Astrocyte (in vitro differentiated cells and primary cell): ENCODE data around the gene SRBD1. TPM values are rescaled to one million over a fixed set of nuclear protein-coding genes. Genes with fewer than 3 reads are reported as not detected.

Source experiments
- DNase-seq: peaks from one replicate; pipeline ENCODE4 v3.0.0-alpha.2; 2010; ENCODE audit warnings: low read depth
- FAIRE-seq: peaks from 2 replicates; lab custom pipeline; 2011; peaks lifted over from hg19 to GRCh38; lab: Jason Lieb, UNC
- H2AFZ ChIP-seq: 2 replicates; pipeline ENCODE4 v1.6.0; 2012; ENCODE audit warnings: low read depth, low read length, inconsistent platforms
- H3K27ac ChIP-seq: 2 replicates; pipeline ENCODE4 v1.5.1; 2011; ENCODE audit warnings: low read depth, low read length, inconsistent platforms
- H3K27me3 ChIP-seq: 2 replicates; pipeline ENCODE4 v1.6.0; 2011; ENCODE audit warnings: low read length, inconsistent platforms; ENCODE audit not compliant: insufficient read depth
- H3K36me3 ChIP-seq: 2 replicates; pipeline ENCODE4 v1.5.1; 2011; ENCODE audit warnings: low read length, inconsistent platforms; ENCODE audit not compliant: insufficient read depth
- H3K4me1 ChIP-seq: 2 replicates; pipeline ENCODE4 v1.5.1; 2011; ENCODE audit warnings: low read length, inconsistent platforms; ENCODE audit not compliant: insufficient read depth
- H3K4me2 ChIP-seq: 2 replicates; pipeline ENCODE4 v1.6.0; 2012; ENCODE audit warnings: low read length, inconsistent platforms
- H3K4me3 ChIP-seq: 2 replicates; pipeline ENCODE4 v1.5.1; 2011; ENCODE audit warnings: low read depth, mild to moderate bottlenecking, low read length, inconsistent platforms; ENCODE audit not compliant: insufficient read depth
- H3K79me2 ChIP-seq: 2 replicates; pipeline ENCODE4 v1.6.0; 2012; ENCODE audit warnings: mild to moderate bottlenecking, low read length, inconsistent platforms; ENCODE audit not compliant: insufficient read depth
- H3K9ac ChIP-seq: 2 replicates; pipeline ENCODE4 v1.6.0; 2012; ENCODE audit warnings: mild to moderate bottlenecking, low read length, inconsistent platforms
- H3K9me3 ChIP-seq: 2 replicates; pipeline ENCODE4 v1.5.1; 2012; ENCODE audit warnings: low read depth, mild to moderate bottlenecking, low read length, inconsistent platforms; ENCODE audit not compliant: insufficient read depth
- H4K20me1 ChIP-seq: 2 replicates; pipeline ENCODE4 v1.6.0; 2012; ENCODE audit warnings: low read length, inconsistent platforms; ENCODE audit not compliant: insufficient read depth
- H3K27ac Mint-ChIP-seq: one replicate; pipeline ENCODE4 v1.8.0; 2021; ENCODE audit warnings: mild to moderate bottlenecking, mixed read lengths; ENCODE audit not compliant: unreplicated experiment
- H3K27me3 Mint-ChIP-seq: one replicate; pipeline ENCODE4 v1.8.0; 2021; ENCODE audit warnings: low read depth, mixed read lengths; ENCODE audit not compliant: unreplicated experiment
- H3K36me3 Mint-ChIP-seq: one replicate; pipeline ENCODE4 v1.8.0; 2021; ENCODE audit warnings: low read depth, mixed read lengths; ENCODE audit not compliant: unreplicated experiment
- H3K4me1 Mint-ChIP-seq: one replicate; pipeline ENCODE4 v1.8.0; 2021; ENCODE audit warnings: low read depth, mixed read lengths; ENCODE audit not compliant: unreplicated experiment
- H3K4me3 Mint-ChIP-seq: one replicate; pipeline ENCODE4 v1.8.0; 2021; ENCODE audit warnings: mild to moderate bottlenecking, moderate library complexity, mixed read lengths; ENCODE audit not compliant: unreplicated experiment
- H3K9me3 Mint-ChIP-seq: one replicate; pipeline ENCODE4 v1.8.0; 2021; ENCODE audit warnings: mild to moderate bottlenecking, mixed read lengths; ENCODE audit not compliant: unreplicated experiment
- EZH2 ChIP-seq: IDR thresholded peaks from 2 replicates; pipeline ENCODE4 v1.6.1; 2012; ENCODE audit warnings: mild to moderate bottlenecking, low read length, inconsistent platforms; ENCODE audit not compliant: insufficient read depth
- total RNA-seq: library from RNA; stranded (reverse); gene quantifications from 2 replicates; pipeline ENCODE4 v1.2.1, GENCODE V29; 2021
- TF ChIP-seq, protein P1 (sequence below): IDR thresholded peaks from 2 replicates; pipeline ENCODE4 v1.5.1; 2011; ENCODE audit warnings: low read depth, mild to moderate bottlenecking, inconsistent platforms, low read length, moderate library complexity; ENCODE audit not compliant: insufficient read depth

SRBD1 gene
- total RNA-seq, 1 donor from 2014 or later, result 9.3 TPM

DNA sequence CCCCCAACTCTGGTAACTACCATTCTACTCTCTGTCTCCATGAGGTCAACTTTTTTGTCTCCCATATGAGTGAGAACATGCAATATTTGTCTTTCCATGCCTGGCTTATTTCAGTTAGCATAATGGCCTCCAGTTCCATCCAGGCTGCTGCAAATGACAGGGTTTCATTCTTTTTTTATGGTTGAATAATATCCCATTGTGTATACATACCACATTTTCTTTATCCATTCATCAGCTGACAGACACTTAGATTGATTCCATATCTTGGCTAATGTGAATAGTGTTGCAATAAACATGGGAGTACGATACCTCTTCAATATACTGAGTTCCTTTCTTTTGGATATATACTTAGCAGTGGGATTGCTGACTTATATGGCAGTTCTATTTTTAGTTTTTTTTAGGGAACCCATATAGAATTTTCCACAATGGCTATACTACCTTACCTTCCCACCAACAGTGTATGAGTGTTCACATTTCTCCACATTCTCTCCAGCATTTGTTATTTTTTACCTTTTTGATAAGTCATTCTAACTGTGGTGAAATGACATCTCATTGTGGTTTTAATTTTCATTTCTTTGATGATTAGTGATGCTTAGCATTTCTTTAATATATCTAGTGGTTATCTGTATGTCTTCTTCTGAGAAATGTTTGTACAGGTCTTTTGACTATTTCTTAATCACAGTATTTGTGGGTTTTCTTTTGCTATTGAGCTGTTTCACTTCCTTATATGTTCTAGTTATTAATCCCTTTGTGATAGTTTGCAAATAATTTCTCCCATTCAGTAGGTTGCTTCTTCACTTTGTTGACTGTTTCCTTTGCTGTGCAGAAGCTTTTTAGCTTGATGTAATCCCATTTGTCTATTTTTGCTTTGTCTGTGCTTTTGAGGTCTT, 112.2 kb downstream of the SRBD1 start:
- Histone ChIP-seq H3K4me1 (no peaks in the 10 kb centered on the region), H2AFZ (no peak overlapping the region), H3K9me3 (peaks cover 4% of the 10 kb centered on the region), H3K9ac (no peak overlapping the region), H3K4me2 (no peak overlapping the region), H4K20me1 (no peaks in the 10 kb centered on the region), H3K79me2 (no peaks in the 10 kb centered on the region), H3K4me3 (no peak overlapping the region), H3K36me3 (no peaks in the 10 kb centered on the region), H3K27ac (no peak overlapping the region), H3K27me3 (no peaks in the 10 kb centered on the region)
- no peaks in the 10 kb centered on the region for H3K27me3 Mint-ChIP-seq
- H3K36me3 Mint-ChIP-seq, result peaks cover 5% of the 10 kb centered on the region
- no peak overlapping the region for H3K27ac Mint-ChIP-seq
- FAIRE-seq (no peak), DNase-seq (no peak)
- H3K4me3 Mint-ChIP-seq, result no peak overlapping the region
- peaks cover 9% of the 10 kb centered on the region for H3K4me1 Mint-ChIP-seq
- no peak for TF ChIP-seq EZH2
- TF ChIP-seq, protein P1, sequence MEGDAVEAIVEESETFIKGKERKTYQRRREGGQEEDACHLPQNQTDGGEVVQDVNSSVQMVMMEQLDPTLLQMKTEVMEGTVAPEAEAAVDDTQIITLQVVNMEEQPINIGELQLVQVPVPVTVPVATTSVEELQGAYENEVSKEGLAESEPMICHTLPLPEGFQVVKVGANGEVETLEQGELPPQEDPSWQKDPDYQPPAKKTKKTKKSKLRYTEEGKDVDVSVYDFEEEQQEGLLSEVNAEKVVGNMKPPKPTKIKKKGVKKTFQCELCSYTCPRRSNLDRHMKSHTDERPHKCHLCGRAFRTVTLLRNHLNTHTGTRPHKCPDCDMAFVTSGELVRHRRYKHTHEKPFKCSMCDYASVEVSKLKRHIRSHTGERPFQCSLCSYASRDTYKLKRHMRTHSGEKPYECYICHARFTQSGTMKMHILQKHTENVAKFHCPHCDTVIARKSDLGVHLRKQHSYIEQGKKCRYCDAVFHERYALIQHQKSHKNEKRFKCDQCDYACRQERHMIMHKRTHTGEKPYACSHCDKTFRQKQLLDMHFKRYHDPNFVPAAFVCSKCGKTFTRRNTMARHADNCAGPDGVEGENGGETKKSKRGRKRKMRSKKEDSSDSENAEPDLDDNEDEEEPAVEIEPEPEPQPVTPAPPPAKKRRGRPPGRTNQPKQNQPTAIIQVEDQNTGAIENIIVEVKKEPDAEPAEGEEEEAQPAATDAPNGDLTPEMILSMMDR, result no peak
- H3K9me3 Mint-ChIP-seq, result peaks cover 4% of the 10 kb centered on the region

DNA sequence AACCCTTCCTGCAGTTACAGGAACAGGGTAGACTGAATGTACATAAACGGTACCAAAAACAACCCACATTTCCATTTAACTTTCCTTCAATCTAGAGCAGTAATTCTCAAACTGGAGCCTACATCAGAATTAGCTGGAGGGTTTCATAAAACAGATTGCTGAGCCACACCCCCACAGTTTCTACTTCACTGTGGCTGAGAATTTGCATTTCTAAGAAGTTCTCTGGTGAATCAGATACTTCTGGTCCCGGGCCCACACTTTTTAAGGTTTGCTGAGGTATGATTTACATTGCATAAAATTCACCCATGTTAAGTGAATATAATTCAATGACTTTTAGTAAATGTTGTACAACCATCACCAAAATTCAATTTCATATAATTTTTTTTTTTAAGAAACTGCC, 113.7 kb downstream of the SRBD1 start:
- FAIRE-seq, result no peak
- Histone ChIP-seq H3K4me1 (no peaks in the 10 kb centered on the region), H3K36me3 (no peaks in the 10 kb centered on the region), H3K4me3 (no peak overlapping the region), H3K27ac (no peak overlapping the region), H3K27me3 (no peaks in the 10 kb centered on the region), H2AFZ (no peak overlapping the region), H3K79me2 (no peaks in the 10 kb centered on the region), H3K9ac (no peak overlapping the region), H3K4me2 (no peak overlapping the region), H4K20me1 (no peaks in the 10 kb centered on the region), H3K9me3 (peaks cover 4% of the 10 kb centered on the region)
- Mint-ChIP-seq H3K4me3 (no peak overlapping the region), H3K27me3 (no peaks in the 10 kb centered on the region), H3K27ac (no peak overlapping the region), H3K9me3 (peaks cover 2% of the 10 kb centered on the region), H3K36me3 (peaks cover 5% of the 10 kb centered on the region), H3K4me1 (peaks cover 9% of the 10 kb centered on the region)
- DNase-seq, result peak; percentile 51
- TF ChIP-seq, protein P1, result no peak
- TF ChIP-seq EZH2, result no peak

DNA sequence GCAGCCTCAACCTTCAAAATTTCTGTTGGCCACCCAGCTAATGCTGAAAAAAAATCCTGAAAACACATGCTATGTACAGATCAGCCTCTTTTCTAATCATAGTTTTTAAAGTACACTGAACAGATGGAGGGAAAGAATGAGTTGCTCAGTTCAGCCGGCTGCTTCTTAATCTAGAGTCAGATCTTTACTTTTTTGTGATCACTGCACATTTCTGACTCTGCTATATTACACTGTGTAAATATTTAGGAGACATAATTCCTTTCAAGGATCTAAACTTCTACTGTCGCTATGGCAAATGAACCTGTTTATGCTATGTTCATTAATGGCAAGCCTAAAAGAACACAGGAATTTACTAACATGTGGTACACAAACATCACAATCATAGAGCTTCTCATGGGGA, 114.2 kb downstream of the SRBD1 start:
- Histone ChIP-seq H3K4me1 (no peaks in the 10 kb centered on the region), H3K4me2 (no peak overlapping the region), H4K20me1 (no peaks in the 10 kb centered on the region), H3K36me3 (no peaks in the 10 kb centered on the region), H3K4me3 (no peak overlapping the region), H3K9ac (no peak overlapping the region), H3K79me2 (no peaks in the 10 kb centered on the region), H3K9me3 (peaks cover 4% of the 10 kb centered on the region), H2AFZ (no peak overlapping the region), H3K27me3 (no peaks in the 10 kb centered on the region), H3K27ac (no peak overlapping the region)
- H3K9me3 Mint-ChIP-seq, result no peaks in the 10 kb centered on the region
- FAIRE-seq (no peak), DNase-seq (no peak)
- no peak overlapping the region for H3K27ac Mint-ChIP-seq
- no peaks in the 10 kb centered on the region for H3K27me3 Mint-ChIP-seq
- no peak for TF ChIP-seq EZH2
- TF ChIP-seq, protein P1, result no peak
- no peak overlapping the region for H3K4me3 Mint-ChIP-seq
- peaks cover 5% of the 10 kb centered on the region for H3K36me3 Mint-ChIP-seq
- H3K4me1 Mint-ChIP-seq, result peaks cover 9% of the 10 kb centered on the region
